Endothelial cell of umbilical vein (primary cell): ENCODE results near the gene ZNRF3. TPM values are rescaled to one million over a fixed set of nuclear protein-coding genes. Genes with fewer than 3 reads are reported as not detected.
A peak's percentile ranks its signal among the peaks of the same experiment; 100 is the strongest.

Experiments used
- BruUV-seq: library from RNA; stranded (reverse); fragments of 400-500 nt; replicated peaks from 2 replicates; lab custom pipeline; 2021; lab: Mats Ljungman, UMichigan
- CTCF ChIA-PET: fragments of 300-600, 350-600 bp; sonication (Branson Sonifier 250); formaldehyde crosslinking; loops from one replicate; lab custom pipeline; 2021; ENCODE audit warnings: antibody characterized with exemption, inconsistent platforms; lab: Charles Lee
- POLR2A ChIA-PET: fragments of 300-600, 350-600 bp; sonication (Branson Sonifier 250); formaldehyde crosslinking; loops from one replicate; lab custom pipeline; 2021; ENCODE audit warnings: antibody characterized with exemption, inconsistent platforms; lab: Charles Lee
- DNase-seq: peaks from one replicate; pipeline ENCODE4 v3.0.0-alpha.2; 2011; ENCODE audit warnings: low read depth, low spot score
- FAIRE-seq: peaks from 2 replicates; lab custom pipeline; 2011; peaks lifted over from hg19 to GRCh38; lab: Jason Lieb, UNC
- H2AFZ ChIP-seq: 2 replicates; pipeline ENCODE4 v1.6.0; 2012; ENCODE audit warnings: low read depth, low read length, control low read depth, inconsistent platforms
- H3K27ac ChIP-seq: 2 replicates; pipeline ENCODE4 v1.5.1; 2011; ENCODE audit warnings: low read depth, mild to moderate bottlenecking, control low read depth, low read length, moderate library complexity; ENCODE audit not compliant: insufficient read depth
- H3K27me3 ChIP-seq, 2 experiments: 2 replicates each; pipeline versions ENCODE4 v1.6.0 to v1.6.1; 2011; ENCODE audit warnings: low read length in 2 of 2, mixed read lengths in 1 of 2; ENCODE audit not compliant: control insufficient read depth in 2 of 2, insufficient read depth in 2 of 2
- H3K36me3 ChIP-seq, 2 experiments: 2 replicates in 1 of 2; 3 replicates in 1 of 2; pipeline ENCODE4 v1.5.1; 2011; ENCODE audit warnings: low read length in 2 of 2, mild to moderate bottlenecking in 1 of 2, moderate library complexity in 1 of 2; ENCODE audit not compliant: control insufficient read depth in 2 of 2, insufficient read depth in 2 of 2; ENCODE audit errors: extremely low read depth in 1 of 2
- H3K4me1 ChIP-seq: 3 replicates; pipeline ENCODE4 v1.5.1; 2011; ENCODE audit warnings: mild to moderate bottlenecking, low read length; ENCODE audit not compliant: control insufficient read depth, insufficient read depth; ENCODE audit errors: extremely low read depth
- H3K4me2 ChIP-seq: 2 replicates; pipeline ENCODE4 v1.6.1; 2011; ENCODE audit warnings: low read length, control low read depth, mixed read lengths; ENCODE audit not compliant: insufficient read depth
- H3K4me3 ChIP-seq, 3 experiments: fragments of 200-600 bp in 1 of 3; sonication (generic), shearing (Covaris generic) in 1 of 3; replicated peaks in 1 of 3; 2 replicates each; pipeline ENCODE4 v1.5.1; 2011 to 2016; ENCODE audit warnings: control low read depth in 3 of 3, low read length in 3 of 3, mild to moderate bottlenecking in 2 of 3, inconsistent platforms in 1 of 3, low read depth in 1 of 3, moderate library complexity in 1 of 3; ENCODE audit not compliant: insufficient read depth in 1 of 3
- H3K79me2 ChIP-seq: 2 replicates; pipeline ENCODE4 v1.6.0; 2012; ENCODE audit warnings: low read length, inconsistent platforms; ENCODE audit not compliant: control insufficient read depth, insufficient read depth
- H3K9ac ChIP-seq: replicated peaks from 2 replicates; pipeline ENCODE3; 2011; ENCODE audit warnings: low read length, control low read depth; ENCODE audit not compliant: insufficient read depth; ENCODE audit errors: extremely low read depth
- H3K9me1 ChIP-seq: replicated peaks from 3 replicates; pipeline ENCODE4 v1.6.0; 2011; ENCODE audit warnings: mild to moderate bottlenecking, low read length; ENCODE audit not compliant: control insufficient read depth, insufficient read depth; ENCODE audit errors: extremely low read depth
- H3K9me3 ChIP-seq: replicated peaks from 2 replicates; pipeline ENCODE4 v1.5.1; 2012; ENCODE audit warnings: low read length, inconsistent platforms; ENCODE audit not compliant: control insufficient read depth, insufficient read depth
- H4K20me1 ChIP-seq: replicated peaks from 2 replicates; pipeline ENCODE3; 2011; ENCODE audit warnings: mild to moderate bottlenecking, low read length; ENCODE audit not compliant: control insufficient read depth, insufficient read depth; ENCODE audit errors: extremely low read depth
- CTCF ChIP-seq, 2 donors: IDR thresholded peaks; 1 replicate in 1 of 2; 2 replicates in 1 of 2; pipeline ENCODE4 v1.5.1; 2011; ENCODE audit warnings: low read length in 2 of 2, mild to moderate bottlenecking in 2 of 2, moderate library complexity in 2 of 2, control low read depth in 1 of 2, inconsistent platforms in 1 of 2, low read depth in 1 of 2; ENCODE audit not compliant: insufficient read depth in 1 of 2; ENCODE audit errors: extremely low read depth in 1 of 2
- EZH2 ChIP-seq: IDR thresholded peaks from 2 replicates; pipeline ENCODE4 v1.6.1; 2012; ENCODE audit warnings: borderline replicate concordance, low read depth, mild to moderate bottlenecking, moderate library complexity, low read length, inconsistent platforms; ENCODE audit not compliant: severe bottlenecking
- FOS ChIP-seq: IDR thresholded peaks from 2 replicates; pipeline ENCODE4 v1.6.1; 2011; ENCODE audit warnings: mild to moderate bottlenecking, low read length, moderate library complexity, borderline replicate concordance; ENCODE audit not compliant: insufficient read depth
- GATA2 ChIP-seq: IDR thresholded peaks from 2 replicates; pipeline ENCODE4 v1.7.0; 2011; ENCODE audit warnings: low read depth, mild to moderate bottlenecking, moderate library complexity, mixed read lengths, low read length; ENCODE audit not compliant: insufficient read length, insufficient read depth
- JUN ChIP-seq: IDR thresholded peaks from 2 replicates; pipeline ENCODE4 v1.6.1; 2011; ENCODE audit warnings: borderline replicate concordance, low read depth; ENCODE audit not compliant: insufficient read length, insufficient read depth
- MAX ChIP-seq: IDR thresholded peaks from 2 replicates; pipeline ENCODE4 v1.6.1; 2011; ENCODE audit not compliant: insufficient read depth, insufficient read length
- MYC ChIP-seq: IDR thresholded peaks from one replicate; pipeline ENCODE4 v1.6.1; 2011; ENCODE audit warnings: mild to moderate bottlenecking, low read depth, low read length
- POLR2AphosphoS5 ChIP-seq: IDR thresholded peaks from 2 replicates; pipeline ENCODE4 v1.6.1; 2012; ENCODE audit warnings: low read depth, mild to moderate bottlenecking, control low read depth, low read length, moderate library complexity; ENCODE audit not compliant: insufficient read depth
- dilution Hi-C: fragments of 300-500 bp; cut with MboI; formaldehyde crosslinking; loops from one replicate; pipeline ENCODE4 v1.15.0; 2019; ENCODE audit warnings: low sequenced_read_pairs; ENCODE audit not compliant: extremely low pct_ligation_motif_present
- intact Hi-C: fragments of 100-400 bp; cut with micrococcal nuclease; formaldehyde crosslinking; loops from one replicate; pipeline ENCODE4 v1.10.0; 2022
- polyA plus RNA-seq, 4 experiments: library from polyadenylated mRNA; depleted of rRNA in 3 of 4; stranded (reverse) in 3 of 4; unstranded in 1 of 4; fragments of >200 nt; gene quantifications; 2 replicates each; pipeline versions ENCODE4 v1.2.1 to v1.2.3, GENCODE V29; 2011 to 2012; ENCODE audit warnings: missing spikeins in 1 of 4
- total RNA-seq: library from RNA; stranded (reverse); gene quantifications from 2 replicates; pipeline ENCODE4 v1.2.3, GENCODE V29; 2021

The ZNRF3 gene
- total and polyA plus RNA-seq, 2 donors (not counting 3 experiments of a cell fraction or from before 2014, with no cell fraction given), result 2.7 to 5.2 TPM

- dilution Hi-C loops (no loop called here), intact Hi-C loops (loop anchor here (5.0 kb wide), 1 partner anchor 102 kb away; no protein-coding TSS in a partner anchor)
- Histone ChIP-seq H3K36me3 (no peaks in the 10 kb centered on the region), H3K9ac (no peak overlapping the region), H3K4me3 (no peak overlapping the region), H3K9me1 (no peaks in the 10 kb centered on the region), H4K20me1 (no peaks in the 10 kb centered on the region), H3K9me3 (no peaks in the 10 kb centered on the region), H3K27me3 (no peaks in the 10 kb centered on the region), H2AFZ (no peak overlapping the region), H3K27ac (no peak overlapping the region), H3K4me2 (peak overlapping the region; percentile 28), H3K79me2 (no peaks in the 10 kb centered on the region), H3K4me1 (peaks cover 8% of the 10 kb centered on the region)
- ChIA-PET CTCF (interaction anchor here (0.6 to 1.1 kb wide), 4 partner anchors 26 to 407 kb away, joined by 3 to 4 read pairs (median 4); no protein-coding TSS in a partner anchor), POLR2A (no interaction called here)
- TF ChIP-seq MYC (no peak), EZH2 (no peak), JUN (no peak), GATA2 (peak; percentile 42)
- peak; percentile 46 for FAIRE-seq
- peak; percentile 55 for DNase-seq
- BruUV-seq, result no TSS peak
These were observed 47.1 kb downstream of the ZNRF3 start for GRCh38 chr22:28930357-28931007.

- dilution Hi-C loops, result no loop called here
- ChIA-PET CTCF (no interaction called here), POLR2A (no interaction called here)
- H3K9me1 ChIP-seq, result no peaks in the 10 kb centered on the region
- H3K4me3 ChIP-seq, result no peak overlapping the region
- H3K4me1 ChIP-seq, result peaks cover 8% of the 10 kb centered on the region
- BruUV-seq, result no TSS peak
- FAIRE-seq, result no peak
- DNase-seq, result no peak
- H3K36me3 ChIP-seq, result no peaks in the 10 kb centered on the region
- no peak overlapping the region for H2AFZ ChIP-seq
- no peaks in the 10 kb centered on the region for H3K79me2 ChIP-seq
- H3K9me3 ChIP-seq, result no peaks in the 10 kb centered on the region
- no peak overlapping the region for H3K27ac ChIP-seq
- intact Hi-C loops, result loop anchor here (5.0 kb wide), 1 partner anchor 100 kb away; no protein-coding TSS in a partner anchor
- no peak overlapping the region for H3K4me2 ChIP-seq
- TF ChIP-seq CTCF (IDR thresholded peaks at IDR 0.05; ENCODE audit: extremely low read depth in 1 of 2, insufficient read depth in 1 of 2, low read depth in 1 of 2, low read length in 2 of 2), result no peak
- no peak for TF ChIP-seq EZH2
- no peak for TF ChIP-seq MAX
- TF ChIP-seq GATA2, result no peak
- no peak for TF ChIP-seq JUN
- TF ChIP-seq FOS, result no peak
- TF ChIP-seq MYC, result no peak
- TF ChIP-seq POLR2AphosphoS5, result no peak
- H3K9ac ChIP-seq, result no peak overlapping the region
- H3K27me3 ChIP-seq, result no peaks in the 10 kb centered on the region
- H4K20me1 ChIP-seq, result no peaks in the 10 kb centered on the region
These were observed 48.6 kb downstream of the ZNRF3 start for GRCh38 chr22:28931844-28932567.
